ENCODE data around the gene PCSK7. TPM values are rescaled to one million over a fixed set of nuclear protein-coding genes. Genes with fewer than 3 reads are reported as not detected.
"Not testable (repeated sequence)": the region's sequence is repeated elsewhere in the genome, so short reads cannot be mapped to it uniquely, and the experiment has no call there.

PCSK7 gene
- total RNA-seq, 1 donor from 2014 or later: 341 TPM

- H3K27ac Mint-ChIP-seq: peak overlapping the region; percentile 42
- POLR2A ChIA-PET: interaction anchor here (0.7 to 5.7 kb wide), 4 partner anchors 42 to 1033 kb away, joined by 3 to 45 read pairs (median 4); no protein-coding TSS in a partner anchor
- peaks cover 74% of the 10 kb centered on the region for H3K4me1 Mint-ChIP-seq
Measured at GRCh38 chr11:117183724-117184349, 48.0 kb downstream of the PCSK7 start.

GRCh38 chr11:117183178-117183577, 48.7 kb downstream of the PCSK7 start:
- intact Hi-C loops (cut with micrococcal nuclease); H3K4me3 Mint-ChIP-seq; H3K27ac Mint-ChIP-seq; H3K27me3 Mint-ChIP-seq; H3K9me3 Mint-ChIP-seq; DNase-seq; ATAC-seq (ENCODE audit: low read depth): not testable (repeated sequence)
- ChIA-PET CTCF (interaction anchor here (7.4 kb wide), 1 partner anchor 46 kb away, joined by 119 read pairs; the partner anchor contains the start of genes PCSK7 and RNF214), POLR2A (interaction anchor here (0.6 to 5.7 kb wide), 3 partner anchors 38 to 48 kb away, joined by 3 to 45 read pairs (median 3); no protein-coding TSS in a partner anchor)
- H3K4me1 Mint-ChIP-seq: peaks cover 72% of the 10 kb centered on the region
- peaks cover 55% of the 10 kb centered on the region for H3K36me3 Mint-ChIP-seq (ENCODE audit: low read depth)

More at GRCh38 chr11:117183724-117184349, 48.0 kb downstream of the PCSK7 start:
- H3K36me3 Mint-ChIP-seq (ENCODE audit: low read depth): peaks cover 59% of the 10 kb centered on the region
- H3K9me3 Mint-ChIP-seq: no peaks in the 10 kb centered on the region
- CTCF ChIA-PET: interaction anchor here (7.4 kb wide), 1 partner anchor 45 kb away, joined by 119 read pairs; the partner anchor contains the start of genes PCSK7 and RNF214
- H3K27me3 Mint-ChIP-seq: no peaks in the 10 kb centered on the region
- intact Hi-C loops (cut with micrococcal nuclease): no loop called here
- no peak overlapping the region for H3K4me3 Mint-ChIP-seq
- DNase-seq (no peak), ATAC-seq (ENCODE audit: low read depth) (no peak)
- no peak for TF ChIP-seq CTCF (IDR thresholded peaks at IDR 0.05)

GRCh38 chr11:117182551-117182935, 49.3 kb downstream of the PCSK7 start:
- H3K4me3 Mint-ChIP-seq: no peak overlapping the region
- no peak for DNase-seq
- H3K36me3 Mint-ChIP-seq (ENCODE audit: low read depth): peaks cover 49% of the 10 kb centered on the region
- peaks cover 69% of the 10 kb centered on the region for H3K4me1 Mint-ChIP-seq
- ATAC-seq (ENCODE audit: low read depth): no peak
- intact Hi-C loops (cut with micrococcal nuclease): no loop called here
- no peaks in the 10 kb centered on the region for H3K9me3 Mint-ChIP-seq
- peak overlapping the region; percentile 53 for H3K27ac Mint-ChIP-seq
- no peak for TF ChIP-seq CTCF (IDR thresholded peaks at IDR 0.05)
- no peaks in the 10 kb centered on the region for H3K27me3 Mint-ChIP-seq
- ChIA-PET POLR2A (interaction anchor here (0.6 to 5.7 kb wide), 4 partner anchors 11 to 48 kb away, joined by 3 to 45 read pairs (median 3); no protein-coding TSS in a partner anchor), CTCF (interaction anchor here (1.2 to 7.4 kb wide), 4 partner anchors 10 to 46 kb away, joined by 3 to 119 read pairs (median 6); partner anchors contain the start of genes PCSK7 and RNF214)

GRCh38 chr11:117181586-117182550, 50.0 kb downstream of the PCSK7 start:
- H3K27ac Mint-ChIP-seq: peak overlapping the region; percentile 24

More at GRCh38 chr11:117181586-117182550, 50.0 kb downstream of the PCSK7 start:
- Mint-ChIP-seq H3K27me3 (no peaks in the 10 kb centered on the region), H3K9me3 (no peaks in the 10 kb centered on the region), H3K36me3 (ENCODE audit: low read depth) (peaks cover 42% of the 10 kb centered on the region), H3K4me3 (no peak overlapping the region), H3K4me1 (peaks cover 63% of the 10 kb centered on the region)
- no peak for TF ChIP-seq CTCF (IDR thresholded peaks at IDR 0.05)
- CTCF ChIA-PET: interaction anchor here (0.9 to 7.4 kb wide), 6 partner anchors 8 to 47 kb away, joined by 3 to 119 read pairs (median 5); partner anchors contain the start of genes PAFAH1B2, PCSK7 and RNF214
- ATAC-seq (ENCODE audit: low read depth) (no peak), DNase-seq (no peak)
- POLR2A ChIA-PET: interaction anchor here (0.6 to 5.7 kb wide), 7 partner anchors 12 to 49 kb away, joined by 3 to 89 read pairs (median 4); partner anchors contain the start of genes PAFAH1B2, PCSK7 and RNF214
- intact Hi-C loops (cut with micrococcal nuclease): loop anchor here (1.0 kb wide), 1 partner anchor 44 kb away; no protein-coding TSS in a partner anchor

Measured in activated B cell treated with CpG ODN at 0.5 μM for 24 hours (primary cell).